Midbrain (tissue), 1 donor: ENCODE measurements around the gene PLCB2.

Source experiments
- DNase-seq: peaks from one replicate; lab custom pipeline; 2025; lab: John Stamatoyannopoulos, UW

PLCB2 gene

DNA sequence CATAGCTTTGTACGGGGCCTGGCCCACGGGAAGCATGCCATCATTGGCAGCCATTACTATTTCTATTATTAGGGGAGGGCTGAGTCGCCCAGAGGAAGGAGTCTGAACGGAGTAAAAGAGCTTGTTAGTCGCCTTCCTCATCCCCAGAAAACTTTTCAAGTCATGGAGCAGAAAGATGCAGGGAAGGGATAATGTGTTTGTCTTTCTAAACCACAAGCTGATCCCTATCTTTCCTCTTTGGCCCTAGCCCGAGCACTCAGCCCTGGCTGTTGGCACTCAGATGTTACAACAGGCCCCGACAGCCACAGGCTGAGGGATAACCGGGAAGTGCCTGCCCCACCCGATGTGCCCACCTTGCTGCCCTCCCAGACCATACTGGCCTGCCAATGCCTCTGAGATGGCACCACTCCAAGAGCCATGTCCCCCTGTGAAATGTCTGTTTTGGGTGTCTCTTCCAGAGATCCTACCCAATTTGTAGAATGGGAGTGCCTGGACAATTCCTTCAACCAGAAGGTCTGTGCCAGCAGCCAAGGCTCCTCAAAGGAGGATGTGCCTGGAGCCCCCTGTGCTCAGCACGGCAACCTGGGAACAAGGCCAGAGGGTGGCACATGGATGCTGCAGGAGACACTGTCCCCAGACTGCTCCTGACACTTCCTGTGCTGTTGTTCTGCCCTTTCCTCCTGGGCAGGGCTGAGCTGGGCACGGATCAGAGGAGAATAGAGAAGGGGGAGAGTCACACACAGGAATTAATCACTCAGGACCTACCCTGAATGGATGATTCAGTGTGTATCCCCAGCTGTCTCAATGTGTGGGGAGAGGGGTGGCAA, 58.0 kb downstream of the PLCB2 start:
- DNase-seq = no peak

- no peak for DNase-seq
Observed at GRCh38 chr15:40248006-40248783, 59.5 kb downstream of the PLCB2 start.

DNA sequence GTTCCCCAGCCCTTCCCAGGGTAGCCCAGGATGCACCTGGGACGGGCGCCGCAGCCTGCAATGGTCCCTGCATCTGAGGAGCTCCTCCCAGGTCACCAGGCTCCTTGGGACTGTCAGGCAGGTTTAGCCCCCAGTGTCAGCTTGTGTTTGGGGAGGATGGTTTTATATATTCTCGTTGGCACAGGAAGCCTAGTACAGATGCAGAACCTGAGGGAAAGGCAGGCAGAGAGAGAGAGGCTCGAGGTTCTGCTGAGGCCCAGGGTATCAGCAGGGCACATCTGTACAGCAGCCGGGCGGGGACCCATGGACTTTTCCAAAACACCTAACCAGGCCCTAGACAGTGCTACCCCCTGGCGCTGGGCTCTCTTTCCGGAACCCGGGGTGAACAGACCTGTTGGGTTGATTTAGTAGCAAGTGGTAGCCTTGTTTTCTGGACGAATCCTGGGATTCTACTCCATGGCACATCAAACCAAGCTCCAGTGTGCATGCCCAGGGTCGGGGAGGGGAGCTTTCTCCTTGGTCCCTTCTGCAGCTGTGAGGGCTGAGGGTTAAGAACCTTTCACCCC, 60.2 kb downstream of the PLCB2 start:
- DNase-seq = no peak

- no peak for DNase-seq
Observed at GRCh38 chr15:40246496-40247280, 61.0 kb downstream of the PLCB2 start.

DNA sequence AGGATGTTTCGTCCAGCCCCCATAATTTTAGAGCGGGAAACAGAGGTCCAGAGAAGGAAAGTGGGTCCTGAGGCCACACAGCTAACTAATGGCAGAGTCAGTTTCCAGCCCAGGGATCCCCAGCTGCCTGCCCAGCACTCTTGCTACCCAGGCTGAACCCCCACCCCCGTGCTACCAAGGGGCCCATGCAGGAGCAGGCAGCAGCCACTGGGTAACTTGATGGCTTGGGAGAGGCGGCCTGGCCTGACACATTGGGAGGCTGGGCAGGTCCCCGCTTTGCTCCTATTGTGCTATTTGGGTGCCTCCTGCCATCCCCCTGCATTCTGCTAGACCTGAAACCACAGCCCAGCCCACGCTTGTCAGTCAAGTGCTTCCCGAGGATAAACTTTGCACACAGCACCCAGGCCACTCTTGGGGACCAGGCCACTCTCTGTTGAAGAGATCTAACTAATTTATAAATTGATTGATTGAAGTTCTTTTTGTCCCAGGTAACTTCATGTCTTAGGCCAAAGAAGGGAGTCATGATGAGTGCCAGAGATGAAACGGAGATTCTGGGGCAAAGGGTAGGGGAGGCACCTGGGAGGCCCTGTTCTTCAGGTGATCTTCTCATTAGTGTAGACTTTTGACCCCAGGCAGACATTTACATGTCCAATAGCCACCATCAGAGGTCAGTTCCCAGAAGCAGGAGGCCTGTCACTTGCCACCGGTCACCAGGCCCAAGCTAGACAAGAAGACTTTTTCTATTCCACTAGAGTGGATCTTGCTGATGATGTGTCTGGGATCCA, 61.9 kb downstream of the PLCB2 start:
- no peak for DNase-seq

DNA sequence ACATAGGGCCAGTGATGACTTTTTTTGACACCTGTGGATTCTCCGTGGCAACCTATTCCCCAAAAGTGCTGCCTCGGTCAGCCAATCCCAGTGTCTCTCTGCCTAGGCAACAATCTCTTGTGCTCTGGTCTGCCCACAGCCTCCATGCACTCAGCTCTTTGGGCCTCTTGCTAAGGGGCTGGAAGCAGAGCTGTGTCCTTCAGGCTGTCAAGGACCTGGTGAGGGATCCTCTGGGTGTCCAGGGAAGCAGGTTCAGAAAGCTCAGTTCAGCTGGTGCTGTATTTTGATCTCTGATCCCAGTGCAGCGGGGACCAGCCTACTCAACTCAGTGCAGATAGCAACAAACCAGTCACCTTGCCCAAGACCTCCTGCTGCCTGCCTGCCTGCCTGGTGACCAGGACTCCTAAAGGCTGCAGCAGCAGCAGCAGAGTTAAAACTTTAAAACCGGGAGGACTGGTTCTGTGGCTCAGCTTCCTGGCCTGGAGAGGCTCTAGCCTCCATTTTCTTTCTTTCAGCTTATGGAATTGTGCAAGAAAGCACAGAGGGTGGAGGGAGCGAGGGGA, 62.7 kb downstream of the PLCB2 start:
- no peak for DNase-seq

DNA sequence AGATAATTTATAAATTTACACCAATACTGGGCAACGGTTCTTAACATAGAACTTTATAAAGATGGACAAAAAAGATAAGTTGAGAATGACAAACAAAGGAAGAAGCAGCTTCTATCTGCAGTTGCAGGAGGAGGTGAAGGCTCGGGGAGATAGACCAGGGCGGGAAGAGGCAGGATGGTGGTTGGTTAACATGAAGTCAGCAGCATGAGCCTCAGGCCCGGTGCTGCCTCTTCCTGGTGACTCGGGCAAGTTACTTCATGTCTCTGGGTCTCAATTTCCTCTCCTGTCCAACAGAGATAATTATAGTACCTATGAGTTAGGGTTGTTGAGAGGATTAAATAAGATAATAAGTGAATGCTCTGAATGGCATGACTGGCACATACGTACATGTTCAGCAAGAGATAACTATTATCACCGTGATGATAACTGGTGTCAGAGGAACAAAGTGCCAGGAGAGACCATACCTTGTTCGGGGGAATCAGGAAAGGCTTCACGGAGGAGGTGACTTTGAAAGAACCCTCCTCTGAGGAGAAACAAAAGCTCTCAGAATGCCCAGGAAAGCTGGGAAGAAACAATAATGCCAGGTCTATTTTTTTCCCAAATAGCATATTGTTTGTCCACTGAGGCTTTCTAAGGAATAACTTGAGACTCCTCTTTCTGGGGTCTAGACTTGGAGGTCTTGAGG, 64.5 kb downstream of the PLCB2 start:
- DNase-seq = no peak

DNA sequence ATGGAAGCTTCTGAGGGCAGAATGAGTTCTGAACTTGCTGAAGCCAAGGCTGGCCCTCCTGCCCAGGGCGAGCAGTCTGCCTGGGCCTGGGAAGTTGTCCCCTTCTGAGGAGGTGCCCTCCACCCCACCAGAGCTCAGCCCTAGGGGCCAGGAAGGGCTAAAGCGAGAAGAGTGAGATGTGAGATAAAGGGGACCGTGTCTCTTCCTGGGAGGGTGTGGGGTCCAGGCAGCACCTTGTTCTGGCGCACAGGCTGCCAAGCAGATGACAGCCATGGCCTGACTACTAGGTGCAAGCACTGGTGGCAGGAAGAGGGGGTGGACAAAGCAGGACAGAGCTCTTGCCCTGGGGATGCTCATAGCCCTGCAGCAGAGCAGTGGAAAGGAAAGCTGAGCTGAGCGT, 65.1 kb downstream of the PLCB2 start:
- no peak for DNase-seq

- no peak for DNase-seq
Observed at GRCh38 chr15:40242213-40242599, 65.5 kb downstream of the PLCB2 start.

DNA sequence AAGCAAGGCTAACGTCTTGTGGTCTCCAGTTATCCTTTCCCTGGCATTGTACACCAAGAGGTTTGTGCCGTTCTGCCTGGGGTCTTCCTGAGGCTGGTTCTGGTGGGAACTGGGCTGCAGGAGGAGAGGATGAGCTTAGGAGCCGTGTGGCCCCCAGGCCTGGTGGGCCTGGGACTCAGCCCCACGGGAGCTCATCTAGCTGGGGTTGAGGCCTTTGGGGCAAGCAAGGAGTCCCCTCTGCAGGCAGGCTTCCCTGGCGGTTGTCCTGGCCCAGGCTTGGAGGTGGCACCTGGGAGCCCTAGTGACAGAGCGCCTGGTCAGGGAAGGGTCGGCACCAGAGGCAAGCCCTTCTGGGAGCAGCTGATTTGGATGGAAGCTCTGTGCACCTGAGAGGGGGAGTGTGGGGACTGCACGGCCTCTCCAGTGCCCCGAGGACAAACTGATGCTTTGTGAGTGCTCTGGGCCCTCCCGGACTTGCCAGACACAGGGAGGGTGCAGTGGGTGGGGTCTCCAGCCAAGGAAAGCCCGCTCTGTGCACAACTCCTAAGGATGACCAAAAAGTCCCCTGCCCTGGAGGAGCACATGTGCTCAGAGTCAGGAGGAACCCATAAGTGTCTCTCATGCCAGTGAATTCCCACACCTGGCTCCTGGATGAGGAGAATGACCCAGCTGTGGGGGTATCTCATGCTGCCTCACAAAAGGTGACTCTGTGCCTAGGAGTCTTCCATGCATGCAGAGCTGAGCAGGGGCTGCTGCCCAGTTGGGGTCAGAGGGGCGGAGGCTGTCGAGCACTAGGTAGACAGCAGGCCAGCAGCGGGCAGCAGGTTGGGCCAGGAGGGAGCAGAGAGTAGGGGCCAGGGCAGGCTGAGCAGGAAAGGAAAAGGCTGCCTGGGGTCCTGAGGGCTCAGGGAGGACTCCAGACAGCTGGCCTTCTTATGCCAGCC, 66.2 kb downstream of the PLCB2 start:
- no peak for DNase-seq

- DNase-seq = no peak
Observed at GRCh38 chr15:40240619-40241221, 67.0 kb downstream of the PLCB2 start.

DNA sequence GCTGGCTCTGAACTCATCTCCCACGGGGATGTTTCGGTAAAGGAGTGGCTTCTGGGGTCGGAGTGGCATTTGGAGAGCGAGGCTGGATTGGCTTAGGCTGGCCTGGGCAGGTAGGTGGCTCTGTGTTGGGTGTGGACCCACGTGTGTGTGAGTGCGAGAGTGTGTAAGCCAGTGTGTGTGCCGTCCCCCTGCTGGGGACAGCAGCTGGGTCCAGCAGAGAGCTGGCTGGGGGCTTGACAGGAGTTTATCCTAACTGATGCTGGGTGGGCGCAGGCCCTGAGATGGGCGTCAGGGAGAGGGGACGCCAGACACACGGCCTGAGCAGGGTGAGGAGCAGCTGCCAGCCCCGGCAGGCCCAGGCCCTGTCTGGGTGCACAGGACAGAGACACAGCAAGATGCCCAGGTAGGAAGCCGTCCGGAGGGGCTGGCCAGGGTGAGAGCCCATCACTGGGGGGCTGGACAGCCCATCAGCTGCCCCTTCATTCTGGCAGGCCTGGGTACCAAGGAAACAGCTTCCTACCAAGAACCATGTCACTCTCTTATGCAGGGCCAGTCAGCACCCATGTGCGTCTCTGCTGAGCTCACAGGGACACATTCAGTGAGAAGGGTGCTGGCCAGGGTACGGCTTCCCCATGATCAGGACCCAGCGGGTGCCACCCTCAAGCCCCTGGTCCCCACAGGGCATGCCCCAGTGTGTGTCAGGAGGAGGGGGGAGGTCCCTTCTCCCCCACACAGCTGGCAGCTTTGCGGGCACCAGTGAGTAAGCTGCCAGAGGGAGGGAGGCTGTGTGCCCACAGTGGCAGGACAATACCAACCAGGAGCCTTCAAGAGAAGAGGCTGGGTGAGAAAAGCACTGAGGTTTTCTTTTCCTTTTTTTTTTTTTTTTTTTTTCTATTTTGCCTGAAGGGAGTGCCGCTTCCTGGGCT, 67.8 kb downstream of the PLCB2 start:
- no peak for DNase-seq

DNA sequence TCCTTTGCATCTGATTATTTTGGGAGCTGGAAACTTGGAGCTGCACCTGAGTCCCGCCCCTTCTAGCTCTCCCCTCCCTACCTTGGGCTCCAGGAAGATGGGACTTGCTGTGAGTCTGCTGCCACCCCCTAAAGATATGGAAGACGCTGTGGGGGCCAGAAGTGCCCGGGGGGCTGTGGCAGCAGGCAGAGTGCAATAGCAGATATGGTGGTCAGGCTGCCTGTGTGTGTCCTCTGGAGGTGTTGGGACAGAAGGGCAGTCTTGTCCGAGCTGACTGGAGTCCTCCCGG, 68.4 kb downstream of the PLCB2 start:
- DNase-seq = no peak

- DNase-seq = peak; percentile 14
Observed at GRCh38 chr15:40238532-40239403, 69.0 kb downstream of the PLCB2 start, which contains the start of gene PAK6. TSS of gene PAK6 (plus strand) at chr15:40239063. CDS start at chr15:40264786, 25,723 bp downstream.
